Measurements from ENCODE around the gene SENP6.

- TF ChIP-seq POLR2A (IDR thresholded peaks at IDR 0.05): no peak
- TF ChIP-seq CTCF (IDR thresholded peaks at IDR 0.05 in 4 of 5, conservative IDR thresholded peaks at IDR 0.05 in 1 of 5): no peak
These were observed 24.9 kb downstream of the SENP6 start for GRCh38 chr6:75626561-75626960.

Measured in gastrocnemius medialis (tissue), 4 donors.